T-helper 17 cell (primary cell): ENCODE results near the gene HOXC13. TPM values are rescaled to one million over a fixed set of nuclear protein-coding genes. Genes with fewer than 3 reads are reported as not detected.

Experiments used
- ATAC-seq: fragments of 150-1000 bp; cut with Tn5 transposase; 2 replicates; pipeline ENCODE4 v1.10.0; 2021; ENCODE audit warnings: mild to moderate bottlenecking, moderate library complexity
- DNase-seq, 3 donors: peaks; one replicate each; pipeline versions ENCODE4 v3.0.0 to v3.0.0-alpha.2; 2020 to 2021
- H3K9me3 ChIP-seq: one replicate; pipeline ENCODE4 v1.7.0; 2013; ENCODE audit warnings: low read length, mild to moderate bottlenecking; ENCODE audit not compliant: control insufficient read depth, poor library complexity, severe bottlenecking
- H3K27ac Mint-ChIP-seq: one replicate; pipeline ENCODE4 v1.8.0; 2022; ENCODE audit warnings: mild to moderate bottlenecking, moderate library complexity, mixed read lengths
- H3K27me3 Mint-ChIP-seq: one replicate; pipeline ENCODE4 v1.8.0; 2022; ENCODE audit warnings: mixed read lengths
- H3K36me3 Mint-ChIP-seq: one replicate; pipeline ENCODE4 v1.8.0; 2022; ENCODE audit warnings: low read depth, mixed read lengths
- H3K4me1 Mint-ChIP-seq: one replicate; pipeline ENCODE4 v1.8.0; 2022; ENCODE audit warnings: mild to moderate bottlenecking, mixed read lengths
- H3K4me3 Mint-ChIP-seq: one replicate; pipeline ENCODE4 v1.8.0; 2022; ENCODE audit warnings: mild to moderate bottlenecking, moderate library complexity, mixed read lengths
- total RNA-seq, 4 donors: library from RNA in 2 of 4; stranded (reverse) in 2 of 4; gene quantifications; one replicate each; pipeline ENCODE4 v1.2.3 and lab custom pipeline; 2022 to 2026

Gene HOXC13
- total RNA-seq, 2 donors from 2014 or later: not detected

- H3K27ac Mint-ChIP-seq: peak overlapping the region; percentile 82
- peak overlapping the region; percentile 42 for H3K4me3 Mint-ChIP-seq
- peaks cover 4% of the 10 kb centered on the region for H3K36me3 Mint-ChIP-seq
These were observed 33.6 kb downstream of the HOXC13 start for GRCh38 chr12:53972152-53972702.

DNA sequence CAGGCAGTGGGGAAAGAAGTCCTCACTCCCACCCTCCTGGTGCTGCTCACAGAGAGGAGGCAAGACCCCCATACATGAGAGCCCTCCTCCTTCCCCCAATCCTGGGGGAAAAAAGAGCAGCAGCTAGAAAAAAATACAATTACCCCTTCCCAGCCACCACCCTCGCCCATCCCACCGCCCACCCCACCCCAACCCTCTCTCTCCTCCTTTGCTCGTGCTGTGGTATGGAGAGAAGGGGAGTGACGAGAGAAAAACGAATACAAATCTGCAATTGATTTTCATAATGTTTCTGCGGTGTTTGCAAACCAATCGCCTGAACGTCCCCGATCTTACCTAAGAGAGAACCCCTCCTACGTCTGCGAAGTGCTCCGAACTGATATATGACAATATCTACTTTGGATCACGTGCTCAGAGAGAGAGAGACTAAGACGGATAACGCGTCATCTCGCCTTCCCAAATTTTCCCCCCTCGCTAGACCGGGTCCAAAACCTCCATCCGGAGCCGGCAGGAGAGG, 34.1 kb downstream of the HOXC13 start, which contains the start of gene HOXC11:
HOXC11 (plus strand) TSS at position 405 of the 514 bp plus-strand sequence. CDS start 116 bp downstream, outside the sequence.
- H3K9me3 ChIP-seq: no peaks in the 10 kb centered on the region
- Mint-ChIP-seq H3K4me1 (peaks cover 3% of the 10 kb centered on the region), H3K4me3 (peak within 1 kb of the TSS; percentile 82), H3K27ac (peak within 1 kb of the TSS; percentile 82), H3K27me3 (peaks cover 81% of the 10 kb centered on the region), H3K36me3 (no peaks in the 10 kb centered on the region)
- DNase-seq (no peak), ATAC-seq (no peak)

More at GRCh38 chr12:53972152-53972702, 33.6 kb downstream of the HOXC13 start:
- no peaks in the 10 kb centered on the region for H3K9me3 ChIP-seq
- DNase-seq: no peak
- H3K27me3 Mint-ChIP-seq: peaks cover 81% of the 10 kb centered on the region
- no peak for ATAC-seq
- peaks cover 3% of the 10 kb centered on the region for H3K4me1 Mint-ChIP-seq

DNA sequence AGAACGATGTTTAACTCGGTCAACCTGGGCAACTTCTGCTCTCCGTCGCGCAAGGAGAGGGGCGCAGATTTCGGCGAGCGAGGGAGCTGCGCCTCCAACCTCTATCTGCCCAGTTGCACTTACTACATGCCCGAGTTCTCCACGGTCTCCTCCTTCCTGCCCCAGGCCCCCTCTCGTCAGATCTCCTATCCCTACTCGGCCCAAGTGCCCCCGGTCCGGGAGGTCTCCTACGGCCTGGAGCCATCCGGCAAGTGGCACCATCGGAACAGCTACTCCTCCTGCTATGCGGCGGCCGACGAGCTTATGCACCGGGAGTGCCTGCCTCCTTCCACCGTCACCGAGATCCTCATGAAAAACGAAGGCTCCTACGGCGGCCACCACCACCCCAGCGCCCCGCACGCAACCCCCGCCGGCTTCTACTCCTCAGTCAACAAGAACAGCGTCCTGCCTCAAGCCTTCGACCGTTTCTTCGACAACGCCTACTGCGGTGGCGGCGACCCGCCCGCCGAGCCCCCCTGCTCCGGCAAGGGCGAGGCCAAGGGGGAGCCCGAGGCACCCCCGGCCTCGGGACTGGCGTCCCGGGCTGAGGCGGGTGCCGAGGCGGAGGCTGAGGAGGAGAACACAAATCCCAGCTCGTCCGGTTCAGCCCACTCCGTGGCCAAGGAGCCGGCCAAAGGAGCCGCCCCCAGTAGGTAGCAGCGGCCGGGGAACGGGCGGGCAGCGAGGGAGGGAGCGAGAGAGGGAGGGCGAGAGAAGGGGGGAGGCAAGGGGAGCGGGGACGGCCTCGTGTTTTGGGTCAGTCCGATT, 34.8 kb downstream of the HOXC13 start:
- DNase-seq: no peak
- peak overlapping the region; percentile 82 for H3K27ac Mint-ChIP-seq
- no peaks in the 10 kb centered on the region for H3K9me3 ChIP-seq
- H3K4me1 Mint-ChIP-seq: peaks cover 5% of the 10 kb centered on the region
- peaks cover 81% of the 10 kb centered on the region for H3K27me3 Mint-ChIP-seq
- no peaks in the 10 kb centered on the region for H3K36me3 Mint-ChIP-seq
- H3K4me3 Mint-ChIP-seq: peak overlapping the region; percentile 42
- no peak for ATAC-seq

DNA sequence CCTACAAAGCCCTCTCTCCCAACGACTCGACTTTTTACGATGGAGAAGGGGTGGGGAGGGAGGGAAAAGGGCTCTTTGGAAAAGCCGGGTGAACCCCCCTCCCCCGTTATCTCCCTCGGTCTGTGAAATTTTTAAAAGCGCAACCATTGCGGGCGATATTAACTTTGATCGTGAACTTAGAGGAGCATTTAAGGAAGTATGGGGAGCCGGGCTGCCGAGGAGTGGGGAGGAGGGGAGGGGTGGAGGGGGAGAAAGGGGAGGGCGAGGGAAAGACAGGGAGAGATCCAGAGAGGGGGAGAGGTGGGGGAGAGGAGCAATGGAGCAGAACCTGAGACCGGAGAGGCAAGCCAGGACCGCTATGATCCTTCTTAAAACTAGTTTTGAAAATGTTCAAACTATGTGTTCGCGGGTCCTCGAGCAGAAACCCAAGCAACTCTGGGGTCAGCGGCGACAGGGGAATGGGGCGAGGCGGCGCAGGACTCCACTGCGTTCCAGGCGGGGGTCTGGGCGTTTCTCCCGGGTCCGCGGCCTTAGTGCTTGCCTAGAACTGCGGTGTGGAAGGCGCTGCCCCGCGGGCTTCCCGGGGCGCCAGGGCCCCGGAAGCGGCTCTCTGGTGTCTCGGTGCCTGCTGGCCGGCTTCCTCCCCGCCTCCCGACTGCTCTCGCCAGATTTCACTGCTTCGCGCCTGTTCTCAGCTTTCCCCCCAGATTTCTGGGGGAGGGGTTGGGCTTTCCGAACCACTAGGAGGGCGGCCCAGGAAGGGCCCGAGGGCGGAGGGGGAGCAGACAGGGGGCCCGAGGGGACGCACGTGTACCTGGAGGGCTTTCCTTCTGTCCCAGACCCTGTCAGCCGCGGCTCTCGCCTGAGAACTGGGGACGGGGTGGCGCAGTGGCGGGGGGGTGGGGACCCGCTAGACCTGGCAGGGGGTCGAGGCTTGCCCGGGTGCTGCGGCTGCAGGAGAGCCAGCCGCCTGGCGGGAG, 35.7 kb downstream of the HOXC13 start, which contains the start of gene HOTAIR:
HOTAIR (minus strand) TSS at position 871 of the 980 bp plus-strand sequence.
- H3K4me1 Mint-ChIP-seq: peaks cover 5% of the 10 kb centered on the region
- no peaks in the 10 kb centered on the region for H3K36me3 Mint-ChIP-seq
- H3K4me3 Mint-ChIP-seq: peak within 1 kb of the TSS; percentile 82
- peaks cover 79% of the 10 kb centered on the region for H3K27me3 Mint-ChIP-seq
- DNase-seq (peak in 1 of 3 donors; percentile 38), ATAC-seq (no peak)
- H3K9me3 ChIP-seq: no peaks in the 10 kb centered on the region
- peak within 1 kb of the TSS; percentile 51 for H3K27ac Mint-ChIP-seq

DNA sequence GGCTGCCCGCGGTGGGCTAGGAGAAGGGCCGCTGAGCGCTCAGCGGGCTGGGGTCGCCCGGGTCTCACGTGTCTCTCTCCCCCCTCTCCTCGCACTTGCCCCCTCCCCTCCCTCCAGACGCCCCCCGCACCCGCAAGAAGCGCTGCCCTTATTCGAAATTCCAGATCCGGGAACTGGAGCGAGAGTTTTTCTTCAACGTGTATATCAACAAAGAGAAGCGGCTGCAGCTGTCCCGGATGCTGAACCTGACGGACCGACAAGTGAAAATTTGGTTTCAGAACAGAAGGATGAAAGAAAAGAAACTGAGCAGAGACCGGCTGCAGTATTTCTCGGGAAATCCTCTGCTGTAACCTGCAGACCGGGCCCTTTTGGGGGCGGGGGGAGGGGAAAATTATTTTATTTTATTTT, 36.4 kb downstream of the HOXC13 start:
- DNase-seq (no peak), ATAC-seq (no peak)
- Mint-ChIP-seq H3K4me3 (no peak overlapping the region), H3K27me3 (peaks cover 80% of the 10 kb centered on the region), H3K27ac (peak overlapping the region; percentile 51), H3K36me3 (no peaks in the 10 kb centered on the region), H3K4me1 (peaks cover 5% of the 10 kb centered on the region)
- H3K9me3 ChIP-seq: no peaks in the 10 kb centered on the region

- DNase-seq: no peak
- Mint-ChIP-seq H3K4me3 (peak overlapping the region; percentile 60), H3K27me3 (peaks cover 80% of the 10 kb centered on the region), H3K27ac (peak overlapping the region; percentile 51), H3K4me1 (peaks cover 9% of the 10 kb centered on the region), H3K36me3 (no peaks in the 10 kb centered on the region)
- H3K9me3 ChIP-seq: no peaks in the 10 kb centered on the region
- no peak for ATAC-seq
These were observed 37.0 kb downstream of the HOXC13 start for GRCh38 chr12:53975479-53976152.

- no peak for DNase-seq
- Mint-ChIP-seq H3K4me3 (no peak overlapping the region), H3K36me3 (no peaks in the 10 kb centered on the region), H3K27me3 (peaks cover 80% of the 10 kb centered on the region), H3K27ac (peak overlapping the region; percentile 51), H3K4me1 (peaks cover 12% of the 10 kb centered on the region)
- no peak for ATAC-seq
- no peaks in the 10 kb centered on the region for H3K9me3 ChIP-seq
These were observed 37.7 kb downstream of the HOXC13 start for GRCh38 chr12:53976172-53976822.

DNA sequence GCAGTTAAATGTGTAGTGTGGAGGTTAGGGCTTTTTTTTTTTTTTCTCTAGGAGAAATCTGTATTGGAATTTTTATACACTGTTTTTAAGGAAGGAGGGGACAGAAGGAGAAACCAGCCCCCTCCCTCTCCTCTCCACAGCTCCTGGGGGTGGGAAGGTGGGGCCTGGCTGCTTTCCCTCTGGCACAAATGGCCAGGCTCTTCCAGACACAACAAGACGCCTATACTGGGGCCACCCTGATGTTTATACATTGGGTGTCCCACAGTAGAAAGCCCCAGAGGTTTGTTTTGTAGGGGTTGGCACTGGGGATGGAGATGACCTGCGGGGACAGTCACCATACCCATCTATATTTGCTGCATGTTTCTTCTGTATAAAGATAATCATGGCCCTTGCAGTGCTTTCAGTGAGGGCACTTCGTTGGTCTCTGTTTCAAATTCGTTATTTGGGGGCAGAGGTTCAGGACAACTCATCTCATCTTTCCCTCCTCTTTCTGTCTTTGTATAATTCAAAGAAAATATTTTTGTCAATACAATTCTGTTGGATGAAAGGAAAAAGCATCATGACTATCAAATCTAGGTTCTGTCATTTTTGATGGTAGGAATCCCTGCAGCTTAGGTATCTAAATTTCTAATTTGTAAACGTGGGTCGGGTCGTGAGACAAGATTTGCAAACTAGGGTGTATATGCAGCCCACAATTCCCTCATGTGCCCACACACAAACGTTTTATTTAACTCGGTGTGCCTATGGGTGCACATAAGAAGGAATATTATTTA, 38.4 kb downstream of the HOXC13 start:
- no peak for DNase-seq
- Mint-ChIP-seq H3K36me3 (no peaks in the 10 kb centered on the region), H3K4me3 (no peak overlapping the region), H3K27me3 (peaks cover 80% of the 10 kb centered on the region), H3K4me1 (peaks cover 12% of the 10 kb centered on the region), H3K27ac (peak overlapping the region; percentile 51)
- H3K9me3 ChIP-seq: no peaks in the 10 kb centered on the region
- ATAC-seq: no peak

- no peak for DNase-seq
- Mint-ChIP-seq H3K36me3 (no peaks in the 10 kb centered on the region), H3K4me1 (peaks cover 12% of the 10 kb centered on the region), H3K27me3 (peaks cover 80% of the 10 kb centered on the region), H3K4me3 (no peak overlapping the region), H3K27ac (peak overlapping the region; percentile 51)
- no peak for ATAC-seq
- H3K9me3 ChIP-seq: no peaks in the 10 kb centered on the region
These were observed 39.2 kb downstream of the HOXC13 start for GRCh38 chr12:53977596-53978445.

DNA sequence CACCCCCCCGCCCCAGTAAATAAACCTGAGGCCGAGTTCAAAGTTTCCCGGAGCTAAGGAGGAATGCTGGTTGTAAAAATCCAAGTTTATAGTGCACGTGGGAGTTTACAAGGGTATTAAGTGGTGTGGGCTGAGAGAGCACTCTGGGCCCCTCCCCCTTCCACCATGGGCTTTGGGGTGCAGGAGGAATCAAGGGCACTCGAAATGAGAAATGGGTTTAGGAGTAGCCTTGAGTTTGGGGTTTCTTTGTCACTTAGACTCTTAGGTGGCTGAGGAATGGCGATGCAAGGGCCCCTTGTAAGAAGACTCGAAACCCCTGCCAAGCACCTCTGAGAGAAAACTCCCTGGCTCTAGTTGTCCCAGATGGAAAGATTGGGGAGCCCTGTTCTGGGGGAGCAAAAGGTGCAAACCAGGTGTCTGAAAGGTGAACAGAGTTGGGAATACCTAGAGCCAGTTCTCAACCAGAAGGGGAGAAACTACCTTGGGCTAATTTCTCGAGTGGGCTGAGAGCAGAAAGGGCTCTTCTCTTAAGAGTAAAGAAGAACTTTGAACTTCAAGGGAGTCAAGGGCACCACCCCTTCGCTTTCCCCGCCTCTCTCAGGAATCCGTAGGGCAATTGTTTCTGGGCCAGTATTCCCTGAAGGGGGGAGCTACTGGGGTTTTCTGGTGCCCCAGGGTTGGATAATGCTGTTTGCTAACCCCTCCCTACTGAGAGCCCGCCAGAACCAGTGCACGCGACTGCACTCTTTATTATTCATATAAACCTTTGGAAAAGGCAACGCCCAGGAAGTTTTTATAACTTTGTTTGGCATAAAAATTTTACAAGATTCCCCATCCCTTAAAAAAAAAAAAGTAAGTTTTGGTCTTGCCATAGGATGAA, 40.1 kb downstream of the HOXC13 start:
- H3K4me1 Mint-ChIP-seq: peaks cover 12% of the 10 kb centered on the region
- DNase-seq (no peak), ATAC-seq (no peak)
- H3K9me3 ChIP-seq: no peaks in the 10 kb centered on the region
- H3K4me3 Mint-ChIP-seq: no peak overlapping the region
- no peak overlapping the region for H3K27ac Mint-ChIP-seq
- H3K27me3 Mint-ChIP-seq: peaks cover 81% of the 10 kb centered on the region
- H3K36me3 Mint-ChIP-seq: no peaks in the 10 kb centered on the region
